Breast epithelium (tissue), 4 donors: ENCODE data around the gene SLC35A1. TPM values are rescaled to one million over a fixed set of nuclear protein-coding genes. Genes with fewer than 3 reads are reported as not detected.

Experiments
- DNase-seq, 2 donors: peaks; one replicate each; pipeline ENCODE4 v3.0.0-alpha.2; 2019; ENCODE audit warnings: low spot score in 2 of 2
- H3K27ac ChIP-seq, 2 donors: fragments of 200-600 bp; sonication (generic) in 1 of 2; one replicate each; pipeline ENCODE4 v1.5.1; 2016 to 2019; ENCODE audit warnings: mild to moderate bottlenecking in 1 of 2
- H3K27me3 ChIP-seq, 2 donors: fragments of 200-600 bp; sonication (generic) in 1 of 2; one replicate each; pipeline versions ENCODE4 v1.5.1 to v1.6.0; 2017 to 2019; ENCODE audit warnings: control low read depth in 1 of 2, mild to moderate bottlenecking in 1 of 2
- H3K36me3 ChIP-seq: fragments of 200-600 bp; one replicate; pipeline ENCODE4 v1.5.1; 2019
- H3K4me1 ChIP-seq, 2 donors: fragments of 200-600 bp; sonication (generic); one replicate each; pipeline ENCODE4 v1.5.1; 2016 to 2019; ENCODE audit warnings: control low read depth in 1 of 2
- H3K4me3 ChIP-seq, 3 donors: fragments of 200-600 bp; sonication (generic); 1 replicate in 2 of 3; 2 replicates in 1 of 3; pipeline ENCODE4 v1.5.1; 2016 to 2019; ENCODE audit warnings: mild to moderate bottlenecking in 3 of 3, moderate library complexity in 2 of 3
- H3K9me3 ChIP-seq, 2 donors: fragments of 200-600 bp; sonication (generic) in 1 of 2; one replicate each; pipeline ENCODE4 v1.5.1; 2016 to 2019; ENCODE audit warnings: control low read depth in 1 of 2
- POLR2A ChIP-seq: fragments of 450-650 bp; IDR thresholded peaks from one replicate; pipeline ENCODE4 v1.6.1; 2016; ENCODE audit warnings: antibody characterized with exemption, mild to moderate bottlenecking, moderate library complexity
- POLR2AphosphoS5 ChIP-seq, 3 donors: sonication (generic); formaldehyde crosslinking; IDR thresholded peaks; one replicate each; pipeline ENCODE4 v1.6.1; 2017; ENCODE audit warnings: antibody characterized with exemption in 3 of 3
- intact Hi-C: fragments of 100-400 bp; cut with DNase I; formaldehyde crosslinking; loops from one replicate; pipeline ENCODE4 v1.15.1; 2023; ENCODE audit warnings: low total_unique reads
- total RNA-seq, 3 donors: library from RNA; depleted of rRNA; stranded (reverse); fragments of >200 nt; gene quantifications; one replicate each; pipeline ENCODE4 v1.1.0, GENCODE V29; 2016
- TF ChIP-seq, protein P1 (sequence below), 3 donors: fragments of 450-650 bp; IDR thresholded peaks; one replicate each; pipeline ENCODE4 v1.5.1; 2016 to 2017; ENCODE audit warnings: antibody characterized with exemption in 3 of 3, mild to moderate bottlenecking in 3 of 3, moderate library complexity in 3 of 3

Gene SLC35A1, protein sequence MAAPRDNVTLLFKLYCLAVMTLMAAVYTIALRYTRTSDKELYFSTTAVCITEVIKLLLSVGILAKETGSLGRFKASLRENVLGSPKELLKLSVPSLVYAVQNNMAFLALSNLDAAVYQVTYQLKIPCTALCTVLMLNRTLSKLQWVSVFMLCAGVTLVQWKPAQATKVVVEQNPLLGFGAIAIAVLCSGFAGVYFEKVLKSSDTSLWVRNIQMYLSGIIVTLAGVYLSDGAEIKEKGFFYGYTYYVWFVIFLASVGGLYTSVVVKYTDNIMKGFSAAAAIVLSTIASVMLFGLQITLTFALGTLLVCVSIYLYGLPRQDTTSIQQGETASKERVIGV
- total RNA-seq: 10 to 100 TPM; 20.3 to 46.7 (median 22.9) TPM

DNA sequence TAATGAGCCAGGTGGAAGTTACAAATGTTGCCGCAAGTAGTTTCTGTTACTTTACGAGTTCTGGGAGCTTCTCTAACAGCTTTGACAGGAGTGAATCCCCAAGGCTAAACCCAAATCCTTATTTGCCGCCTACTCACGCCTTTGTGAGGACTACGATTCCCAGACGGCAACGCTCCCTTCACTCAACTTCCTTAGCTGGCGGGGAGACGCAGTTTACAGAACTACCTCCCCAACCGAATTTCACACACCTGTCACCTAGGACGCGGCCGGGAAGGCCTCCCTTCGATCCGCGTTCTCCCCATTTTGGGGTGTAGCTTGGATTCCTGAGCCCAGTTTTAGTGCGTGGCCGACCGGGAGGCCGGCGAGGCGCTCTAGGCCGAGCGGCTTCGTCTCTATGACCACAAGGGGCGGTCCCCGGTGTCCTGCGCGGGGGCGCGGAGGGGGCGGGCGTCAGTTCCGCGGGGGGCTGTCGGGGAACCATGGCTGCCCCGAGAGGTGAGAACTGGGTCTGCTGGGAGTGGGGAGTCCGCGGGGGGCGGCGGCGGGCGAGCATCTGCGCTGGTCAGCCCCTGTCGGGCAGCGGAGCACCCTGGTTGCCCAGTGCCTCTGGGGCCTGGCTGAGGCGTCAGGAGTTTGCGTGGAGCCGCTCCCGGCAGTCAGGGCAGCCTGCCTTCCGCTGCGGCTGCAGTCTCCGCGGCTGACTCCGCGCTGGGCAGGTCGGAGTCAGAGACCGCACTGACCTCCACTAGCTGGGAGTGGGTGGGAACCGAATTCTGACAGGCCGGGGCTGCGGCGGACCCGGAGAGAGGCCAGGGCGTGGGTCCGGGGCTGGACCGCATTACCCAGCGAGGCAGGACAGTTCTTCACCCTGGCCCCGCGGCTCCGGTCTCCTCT lies at the start of gene SLC35A1:
TSS of gene SLC35A1 (plus strand) at position 450 of the 894 bp plus-strand sequence. CDS start at position 480, 30 bp downstream.
- Histone ChIP-seq H3K36me3 (no peaks in the 10 kb centered on the region), H3K27ac (peak within 1 kb of the TSS; percentile 96), H3K4me3 (peak within 1 kb of the TSS; percentile 81 to 91 (median 88)), H3K4me1 (no peaks in the 10 kb centered on the region), H3K9me3 (no peaks in the 10 kb centered on the region), H3K27me3 (no peaks in the 10 kb centered on the region)
- intact Hi-C loops: no loop called here
- DNase-seq: peak; percentile 74 to 83
- TF ChIP-seq, protein P1, sequence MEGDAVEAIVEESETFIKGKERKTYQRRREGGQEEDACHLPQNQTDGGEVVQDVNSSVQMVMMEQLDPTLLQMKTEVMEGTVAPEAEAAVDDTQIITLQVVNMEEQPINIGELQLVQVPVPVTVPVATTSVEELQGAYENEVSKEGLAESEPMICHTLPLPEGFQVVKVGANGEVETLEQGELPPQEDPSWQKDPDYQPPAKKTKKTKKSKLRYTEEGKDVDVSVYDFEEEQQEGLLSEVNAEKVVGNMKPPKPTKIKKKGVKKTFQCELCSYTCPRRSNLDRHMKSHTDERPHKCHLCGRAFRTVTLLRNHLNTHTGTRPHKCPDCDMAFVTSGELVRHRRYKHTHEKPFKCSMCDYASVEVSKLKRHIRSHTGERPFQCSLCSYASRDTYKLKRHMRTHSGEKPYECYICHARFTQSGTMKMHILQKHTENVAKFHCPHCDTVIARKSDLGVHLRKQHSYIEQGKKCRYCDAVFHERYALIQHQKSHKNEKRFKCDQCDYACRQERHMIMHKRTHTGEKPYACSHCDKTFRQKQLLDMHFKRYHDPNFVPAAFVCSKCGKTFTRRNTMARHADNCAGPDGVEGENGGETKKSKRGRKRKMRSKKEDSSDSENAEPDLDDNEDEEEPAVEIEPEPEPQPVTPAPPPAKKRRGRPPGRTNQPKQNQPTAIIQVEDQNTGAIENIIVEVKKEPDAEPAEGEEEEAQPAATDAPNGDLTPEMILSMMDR (IDR thresholded peaks at IDR 0.05): peak in 2 of 3 donors; percentile 35 to 45
- peak; percentile 32 to 90 (median 70) for TF ChIP-seq POLR2AphosphoS5 (IDR thresholded peaks at IDR 0.05)
- peak; percentile 14 for TF ChIP-seq POLR2A

DNA sequence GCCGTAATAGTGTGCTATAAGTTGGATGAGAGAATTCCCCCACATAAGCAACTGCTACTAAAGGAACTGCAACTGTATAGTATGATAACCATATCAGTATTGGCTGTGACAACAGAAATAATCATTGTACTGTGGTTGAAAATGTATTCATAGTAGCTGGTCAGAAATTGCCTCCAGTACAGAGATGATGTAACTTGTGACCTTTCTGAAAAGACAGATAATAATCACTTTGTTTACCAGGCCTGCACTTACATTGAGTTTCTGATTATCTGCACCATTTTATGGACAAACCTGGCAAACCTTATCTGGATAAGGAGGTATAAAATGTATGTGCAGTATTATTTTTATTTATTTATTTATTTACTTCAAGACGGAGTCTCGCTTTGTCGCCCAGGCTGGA lies 46.0 kb upstream of the SLC35A1 start:
- H3K36me3 ChIP-seq: no peaks in the 10 kb centered on the region
- intact Hi-C loops: no loop called here
- H3K9me3 ChIP-seq: no peaks in the 10 kb centered on the region

DNA sequence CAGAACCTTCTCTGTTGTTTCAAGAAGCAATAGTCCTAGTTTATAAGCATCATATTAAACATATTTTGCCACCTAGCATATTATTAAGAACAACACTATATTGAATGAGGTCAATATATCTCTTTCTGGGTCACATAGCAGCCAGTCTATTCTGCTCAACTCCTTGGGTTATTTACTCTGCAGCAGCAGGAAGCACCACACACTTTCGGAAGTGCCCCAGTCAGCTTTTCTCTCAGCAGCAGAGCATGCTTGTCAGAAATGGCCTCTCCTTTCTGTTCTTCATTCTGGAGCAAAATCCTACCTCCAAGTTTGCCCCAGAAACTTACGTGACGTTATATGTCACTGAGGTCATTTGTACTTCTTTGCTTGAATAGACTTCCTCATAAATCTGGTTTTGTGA lies 42.3 kb upstream of the SLC35A1 start:
- TF ChIP-seq POLR2A (no peak), POLR2AphosphoS5 (IDR thresholded peaks at IDR 0.05) (no peak)
- TF ChIP-seq, protein P1 (IDR thresholded peaks at IDR 0.05): no peak
- no peak overlapping the region for H3K4me3 ChIP-seq
- no peaks in the 10 kb centered on the region for H3K9me3 ChIP-seq
- no peaks in the 10 kb centered on the region for H3K27me3 ChIP-seq
- H3K36me3 ChIP-seq: no peaks in the 10 kb centered on the region
- intact Hi-C loops: no loop called here
- no peak overlapping the region for H3K27ac ChIP-seq
- H3K4me1 ChIP-seq: no peaks in the 10 kb centered on the region
- no peak for DNase-seq

More for the DNA sequence above, 46.0 kb upstream of the SLC35A1 start:
- no peak for TF ChIP-seq POLR2A
- no peak for TF ChIP-seq POLR2AphosphoS5 (IDR thresholded peaks at IDR 0.05)
- TF ChIP-seq, protein P1 (IDR thresholded peaks at IDR 0.05): no peak
- H3K27me3 ChIP-seq: no peaks in the 10 kb centered on the region
- H3K4me1 ChIP-seq: no peaks in the 10 kb centered on the region
- no peak overlapping the region for H3K4me3 ChIP-seq
- DNase-seq: no peak
- H3K27ac ChIP-seq: no peak overlapping the region

DNA sequence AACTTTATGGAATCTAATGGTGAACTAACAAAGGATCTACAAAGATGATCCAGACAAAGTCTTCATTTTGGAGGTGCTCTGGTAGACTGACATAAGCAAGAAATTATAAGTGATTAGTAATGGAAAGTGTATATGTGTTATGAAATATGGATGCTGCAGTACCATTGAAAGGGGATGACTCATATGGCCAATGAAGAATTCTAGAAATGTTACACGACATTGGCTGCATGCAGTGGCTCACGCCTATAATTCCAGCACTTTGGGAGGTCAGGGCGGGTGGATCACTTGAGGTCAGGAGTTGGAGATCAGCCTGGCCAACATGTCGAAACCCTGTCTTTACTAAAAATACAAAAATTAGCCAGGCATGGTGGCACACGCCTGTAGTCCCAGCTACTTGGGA lies 41.5 kb upstream of the SLC35A1 start:
- no peak overlapping the region for H3K27ac ChIP-seq
- no peaks in the 10 kb centered on the region for H3K9me3 ChIP-seq
- TF ChIP-seq, protein P1 (IDR thresholded peaks at IDR 0.05): no peak
- TF ChIP-seq POLR2AphosphoS5 (IDR thresholded peaks at IDR 0.05) (no peak), POLR2A (no peak)
- H3K27me3 ChIP-seq: no peaks in the 10 kb centered on the region
- no peaks in the 10 kb centered on the region for H3K4me1 ChIP-seq
- H3K36me3 ChIP-seq: no peaks in the 10 kb centered on the region
- DNase-seq: no peak
- intact Hi-C loops: no loop called here
- no peak overlapping the region for H3K4me3 ChIP-seq

DNA sequence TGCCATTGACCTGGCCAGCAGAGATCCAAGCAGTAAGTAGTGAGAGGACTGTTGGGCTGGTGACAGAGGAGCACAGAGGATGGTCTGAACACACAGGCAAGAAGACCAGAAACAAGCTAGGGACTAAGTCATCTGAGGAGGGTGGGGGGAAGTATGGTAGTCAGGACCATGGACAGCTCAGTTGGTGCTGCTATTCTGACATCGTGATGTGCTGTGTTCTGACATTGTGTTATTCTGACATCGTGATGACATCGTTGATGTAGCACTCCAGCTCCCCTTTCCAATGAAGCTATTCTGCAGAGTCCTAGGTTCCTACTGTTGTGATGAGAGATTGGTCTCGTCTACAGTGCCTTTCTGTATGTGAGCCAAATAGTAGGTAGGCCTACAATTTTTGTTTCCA lies 36.3 kb upstream of the SLC35A1 start:
- DNase-seq: no peak
- TF ChIP-seq, protein P1 (IDR thresholded peaks at IDR 0.05): no peak
- TF ChIP-seq POLR2A (no peak), POLR2AphosphoS5 (IDR thresholded peaks at IDR 0.05) (no peak)
- intact Hi-C loops: no loop called here

More for the DNA sequence above, 36.3 kb upstream of the SLC35A1 start:
- no peak overlapping the region for H3K27ac ChIP-seq
- no peak overlapping the region for H3K4me3 ChIP-seq
- H3K4me1 ChIP-seq: no peaks in the 10 kb centered on the region
- no peaks in the 10 kb centered on the region for H3K9me3 ChIP-seq
- no peaks in the 10 kb centered on the region for H3K27me3 ChIP-seq
- H3K36me3 ChIP-seq: no peaks in the 10 kb centered on the region
